ENCODE data around the gene KRT74.

Gene KRT74

GRCh38 chr12:52606096-52606495, 32.5 kb upstream of the KRT74 start:
- Histone ChIP-seq H3K36me3 (no peaks in the 10 kb centered on the region), H3K27ac (no peak overlapping the region), H3K9me3 (ENCODE audit: severe bottlenecking) (no peaks in the 10 kb centered on the region), H3K27me3 (ENCODE audit: insufficient read depth, low read depth, severe bottlenecking) (peaks cover 83% of the 10 kb centered on the region), H3K4me3 (ENCODE audit: low read depth, low read length) (no peak overlapping the region)
- DNase-seq = no peak
- TF ChIP-seq, protein P1, sequence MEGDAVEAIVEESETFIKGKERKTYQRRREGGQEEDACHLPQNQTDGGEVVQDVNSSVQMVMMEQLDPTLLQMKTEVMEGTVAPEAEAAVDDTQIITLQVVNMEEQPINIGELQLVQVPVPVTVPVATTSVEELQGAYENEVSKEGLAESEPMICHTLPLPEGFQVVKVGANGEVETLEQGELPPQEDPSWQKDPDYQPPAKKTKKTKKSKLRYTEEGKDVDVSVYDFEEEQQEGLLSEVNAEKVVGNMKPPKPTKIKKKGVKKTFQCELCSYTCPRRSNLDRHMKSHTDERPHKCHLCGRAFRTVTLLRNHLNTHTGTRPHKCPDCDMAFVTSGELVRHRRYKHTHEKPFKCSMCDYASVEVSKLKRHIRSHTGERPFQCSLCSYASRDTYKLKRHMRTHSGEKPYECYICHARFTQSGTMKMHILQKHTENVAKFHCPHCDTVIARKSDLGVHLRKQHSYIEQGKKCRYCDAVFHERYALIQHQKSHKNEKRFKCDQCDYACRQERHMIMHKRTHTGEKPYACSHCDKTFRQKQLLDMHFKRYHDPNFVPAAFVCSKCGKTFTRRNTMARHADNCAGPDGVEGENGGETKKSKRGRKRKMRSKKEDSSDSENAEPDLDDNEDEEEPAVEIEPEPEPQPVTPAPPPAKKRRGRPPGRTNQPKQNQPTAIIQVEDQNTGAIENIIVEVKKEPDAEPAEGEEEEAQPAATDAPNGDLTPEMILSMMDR (IDR thresholded peaks at IDR 0.05; ENCODE audit: low read depth, low read length) = no peak

DNA sequence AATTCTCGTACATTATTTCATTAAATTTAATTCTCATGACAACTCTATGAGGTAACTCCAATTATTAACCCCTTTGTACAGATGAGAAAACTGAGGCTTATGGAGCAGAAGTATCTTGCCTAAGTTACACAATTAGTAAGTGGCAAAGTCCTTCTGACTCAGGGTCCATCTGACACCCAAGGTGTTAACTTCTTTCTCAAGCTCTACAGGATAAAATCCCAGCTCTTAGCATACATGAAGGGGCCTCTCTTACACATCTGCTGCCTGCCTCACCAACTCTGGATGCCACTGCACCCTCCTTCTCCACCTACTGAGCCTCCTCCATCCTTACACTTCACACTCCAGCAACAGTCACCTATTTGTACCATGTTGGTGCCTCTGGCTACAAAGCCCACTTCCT, 31.9 kb upstream of the KRT74 start:
- H3K27me3 ChIP-seq (ENCODE audit: insufficient read depth, low read depth, severe bottlenecking) = peaks cover 84% of the 10 kb centered on the region

DNA sequence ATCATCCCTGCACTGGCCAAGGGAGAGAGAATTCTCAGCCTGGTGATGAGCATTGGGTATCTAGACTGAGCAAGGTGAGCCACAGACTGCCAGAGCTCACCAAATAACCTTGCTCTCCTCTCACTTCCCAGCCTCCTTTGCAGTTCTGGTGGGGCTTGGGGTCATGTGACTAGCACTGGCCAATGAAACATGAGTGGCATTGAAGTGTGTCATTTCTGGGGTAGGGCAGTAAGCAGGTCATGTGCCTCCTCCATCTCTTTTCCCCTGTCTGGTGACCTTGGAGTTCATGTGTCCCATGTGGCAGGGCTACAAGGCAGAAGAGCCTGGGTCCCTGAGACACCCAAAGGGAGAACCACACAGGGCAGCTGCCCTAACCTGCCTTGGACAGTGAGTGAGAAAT, 31.2 kb upstream of the KRT74 start:
- TF ChIP-seq, protein P1 (IDR thresholded peaks at IDR 0.05; ENCODE audit: low read depth, low read length) = no peak
- H3K27me3 ChIP-seq (ENCODE audit: insufficient read depth, low read depth, severe bottlenecking) = peaks cover 86% of the 10 kb centered on the region
- no peaks in the 10 kb centered on the region for H3K9me3 ChIP-seq (ENCODE audit: severe bottlenecking)
- H3K36me3 ChIP-seq = no peaks in the 10 kb centered on the region
- H3K4me3 ChIP-seq (ENCODE audit: low read depth, low read length) = no peak overlapping the region
- no peak for DNase-seq
- H3K27ac ChIP-seq = no peak overlapping the region

More for the DNA sequence above, 31.9 kb upstream of the KRT74 start:
- Histone ChIP-seq H3K4me3 (ENCODE audit: low read depth, low read length) (no peak overlapping the region), H3K9me3 (ENCODE audit: severe bottlenecking) (no peaks in the 10 kb centered on the region), H3K36me3 (no peaks in the 10 kb centered on the region), H3K27ac (no peak overlapping the region)
- DNase-seq = no peak
- TF ChIP-seq, protein P1 (IDR thresholded peaks at IDR 0.05; ENCODE audit: low read depth, low read length) = no peak

DNA sequence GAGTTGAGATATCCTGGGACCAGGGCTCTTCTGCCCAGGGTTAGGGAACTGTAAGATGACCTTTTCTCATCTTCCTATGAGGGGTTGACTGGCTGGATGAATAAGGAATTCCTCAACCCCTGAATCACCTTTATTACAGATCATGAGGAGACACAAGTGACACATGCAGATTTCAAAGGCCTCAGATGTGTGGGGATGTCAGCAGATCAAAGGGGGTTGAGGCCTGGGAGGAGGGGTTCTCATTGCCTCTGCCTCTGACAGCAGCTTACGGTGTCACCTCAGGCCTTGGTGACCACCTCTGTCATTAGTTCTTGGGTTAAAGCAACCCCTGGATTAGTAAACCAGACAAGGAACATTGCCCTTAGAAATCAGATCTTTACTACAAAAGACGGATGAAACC, 29.7 kb upstream of the KRT74 start:
- Histone ChIP-seq H3K9me3 (ENCODE audit: severe bottlenecking) (no peaks in the 10 kb centered on the region), H3K27me3 (ENCODE audit: insufficient read depth, low read depth, severe bottlenecking) (peaks cover 85% of the 10 kb centered on the region), H3K27ac (no peak overlapping the region), H3K36me3 (no peaks in the 10 kb centered on the region), H3K4me3 (ENCODE audit: low read depth, low read length) (no peak overlapping the region)
- no peak for DNase-seq
- TF ChIP-seq, protein P1 (IDR thresholded peaks at IDR 0.05; ENCODE audit: low read depth, low read length) = no peak

GRCh38 chr12:52602552-52602951, 28.9 kb upstream of the KRT74 start:
- Histone ChIP-seq H3K4me3 (ENCODE audit: low read depth, low read length) (no peak overlapping the region), H3K9me3 (ENCODE audit: severe bottlenecking) (no peaks in the 10 kb centered on the region), H3K27ac (no peak overlapping the region), H3K36me3 (no peaks in the 10 kb centered on the region), H3K27me3 (ENCODE audit: insufficient read depth, low read depth, severe bottlenecking) (peaks cover 82% of the 10 kb centered on the region)
- TF ChIP-seq, protein P1 (IDR thresholded peaks at IDR 0.05; ENCODE audit: low read depth, low read length) = no peak
- no peak for DNase-seq

GRCh38 chr12:52601671-52602070, 28.0 kb upstream of the KRT74 start:
- Histone ChIP-seq H3K4me3 (ENCODE audit: low read depth, low read length) (no peak overlapping the region), H3K27ac (no peak overlapping the region), H3K27me3 (ENCODE audit: insufficient read depth, low read depth, severe bottlenecking) (peaks cover 80% of the 10 kb centered on the region), H3K9me3 (ENCODE audit: severe bottlenecking) (no peaks in the 10 kb centered on the region), H3K36me3 (no peaks in the 10 kb centered on the region)
- no peak for DNase-seq
- TF ChIP-seq, protein P1 (IDR thresholded peaks at IDR 0.05; ENCODE audit: low read depth, low read length) = no peak

Measured in WERI-Rb-1 (cell line).